ENCODE measurements around the gene TPX2. TPM values are rescaled to one million over a fixed set of nuclear protein-coding genes. Genes with fewer than 3 reads are reported as not detected.

TPX2 gene
- total RNA-seq, 4 donors from 2014 or later = 0.12 to 32.4 (median 0.59) TPM; not detected in 1

GRCh38 chr20:31845300-31845863 is 106.3 kb downstream of the TPX2 start, which contains the start of gene FOXS1:
Gene FOXS1, minus strand, starts transcription at chr20:31845604. Its CDS starts 62 bp downstream, at chr20:31845542.
- H3K36me3 ChIP-seq = no peaks in the 10 kb centered on the region
- no peaks in the 10 kb centered on the region for H3K9me3 ChIP-seq
- no peak for TF ChIP-seq CTCF (IDR thresholded peaks at IDR 0.05)
- peak; percentile 33 to 58 for TF ChIP-seq POLR2A (IDR thresholded peaks at IDR 0.05)
- H3K4me3 ChIP-seq = peak within 1 kb of the TSS in 1 of 2 donors; percentile 11
- intact Hi-C loops (cut with DNase I; ENCODE audit: low total_unique reads) = loop anchor here (10.0 kb wide), 1 partner anchor 109 kb away; the partner anchor contains the start of gene PDRG1
- peaks cover 0 to 18% of the 10 kb centered on the region in 2 donors for H3K4me1 ChIP-seq
- H3K27ac ChIP-seq = peak within 1 kb of the TSS; percentile 78 to 81
- H3K27me3 ChIP-seq = no peaks in the 10 kb centered on the region
- DNase-seq = peak; percentile 43 to 54

DNA sequence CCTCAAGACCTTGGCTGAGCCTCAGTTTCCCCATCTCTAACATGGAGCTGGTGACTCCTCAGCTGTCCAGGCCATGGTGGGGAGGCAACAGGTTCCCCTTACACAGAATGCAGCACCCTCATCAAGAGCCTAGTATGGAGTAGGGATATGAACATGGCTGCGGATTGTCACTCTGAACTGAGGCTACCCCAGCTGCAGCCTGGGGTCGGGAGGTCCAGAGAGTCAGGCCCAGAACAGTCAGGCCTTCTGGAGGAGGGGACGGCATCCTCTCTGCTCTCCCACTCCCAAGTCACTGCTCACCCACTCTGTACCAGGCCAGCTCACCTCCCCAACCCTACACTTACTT is 107.7 kb downstream of the TPX2 start:
- Histone ChIP-seq H3K4me1 (peaks cover 0 to 15% of the 10 kb centered on the region in 2 donors), H3K9me3 (no peaks in the 10 kb centered on the region), H3K27ac (no peak overlapping the region), H3K4me3 (no peak overlapping the region), H3K36me3 (no peaks in the 10 kb centered on the region), H3K27me3 (no peaks in the 10 kb centered on the region)
- no peak for DNase-seq
- intact Hi-C loops (cut with DNase I; ENCODE audit: low total_unique reads) = loop anchor here (10.0 kb wide), 1 partner anchor 108 kb away; the partner anchor contains the start of gene PDRG1
- no peak for TF ChIP-seq POLR2A (IDR thresholded peaks at IDR 0.05)
- no peak for TF ChIP-seq CTCF (IDR thresholded peaks at IDR 0.05)

DNA sequence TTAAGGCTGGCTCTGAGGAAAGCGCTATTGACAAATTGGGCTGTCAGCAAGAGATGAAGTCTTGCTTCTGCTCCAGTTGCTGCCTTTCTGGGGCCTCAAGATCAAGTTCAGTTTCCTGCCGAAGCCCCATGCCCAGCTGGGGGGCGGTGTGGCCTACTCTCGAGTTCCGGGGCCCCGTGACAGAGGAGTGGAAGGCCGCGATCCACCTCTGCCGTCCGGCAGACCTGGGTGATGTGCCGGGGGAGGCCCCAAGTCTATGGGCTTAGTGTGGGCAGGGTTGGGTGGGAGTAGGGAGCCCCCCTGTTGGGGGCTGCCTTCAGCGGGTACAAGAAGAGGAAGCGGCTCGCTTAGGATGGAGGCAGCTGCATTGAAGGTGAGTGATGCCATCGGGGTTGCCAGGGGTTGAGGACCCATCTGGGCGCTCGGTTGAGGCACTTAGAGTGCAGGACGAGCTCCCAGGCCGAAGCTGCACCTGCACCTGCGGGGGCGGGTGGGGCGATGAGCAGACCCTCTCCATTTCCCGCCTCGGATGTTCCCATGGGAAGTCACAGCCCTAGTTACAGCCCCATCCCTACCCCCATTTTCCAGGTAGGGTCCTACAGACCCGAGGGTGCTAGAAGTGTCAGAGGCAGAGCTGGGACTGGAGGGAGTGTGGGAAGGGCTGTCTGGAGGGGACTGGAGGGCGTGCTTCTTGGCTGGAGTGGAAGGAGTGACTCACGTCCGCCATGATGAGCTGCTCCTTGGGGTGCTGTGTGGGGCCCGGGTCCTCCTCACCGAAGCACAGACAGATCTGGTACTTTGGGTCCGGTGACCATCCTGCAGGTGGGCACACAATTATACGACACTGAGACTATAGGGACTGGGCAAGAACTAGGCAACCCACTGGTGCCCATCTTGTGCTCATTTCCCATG is 109.3 kb downstream of the TPX2 start:
- H3K4me3 ChIP-seq = no peak overlapping the region
- H3K27me3 ChIP-seq = no peaks in the 10 kb centered on the region
- H3K36me3 ChIP-seq = no peaks in the 10 kb centered on the region
- no peak for TF ChIP-seq CTCF (IDR thresholded peaks at IDR 0.05)
- no peak for TF ChIP-seq POLR2A (IDR thresholded peaks at IDR 0.05)
- no peaks in the 10 kb centered on the region for H3K9me3 ChIP-seq
- no peak overlapping the region for H3K27ac ChIP-seq
- no peak for DNase-seq
- intact Hi-C loops (cut with DNase I; ENCODE audit: low total_unique reads) = loop anchor here (10.0 kb wide), 1 partner anchor 106 kb away; the partner anchor contains the start of gene PDRG1
- H3K4me1 ChIP-seq = peaks cover 0 to under 1% of the 10 kb centered on the region in 2 donors

- Histone ChIP-seq H3K4me1 (no peaks in the 10 kb centered on the region), H3K4me3 (no peak overlapping the region), H3K9me3 (no peaks in the 10 kb centered on the region), H3K27ac (no peak overlapping the region), H3K36me3 (no peaks in the 10 kb centered on the region), H3K27me3 (no peaks in the 10 kb centered on the region)
- intact Hi-C loops (cut with DNase I; ENCODE audit: low total_unique reads) = loop anchor here (10.0 kb wide), 1 partner anchor 105 kb away; the partner anchor contains the start of gene PDRG1
- no peak for DNase-seq
- no peak for TF ChIP-seq POLR2A (IDR thresholded peaks at IDR 0.05)
- TF ChIP-seq CTCF (IDR thresholded peaks at IDR 0.05) = no peak
These were observed 110.3 kb downstream of the TPX2 start for GRCh38 chr20:31849306-31849930.

Small RNA genes within 50 kb of the gene (small RNA-seq; reads per million reads assigned to genes)
- not detected for gene AL160175.1

Other genes starting within 250 kb of the TPX2 start
- 100 to 1,000 TPM in 1 of 4 donors, 10 to 100 TPM in 3; 40.7 to 147 (median 56.0) TPM for gene HM13, start 224.8 kb upstream of the TPX2 start, total RNA-seq
- 100 to 1,000 TPM; 364 to 646 (median 505) TPM for gene ID1, start 134.0 kb upstream of the TPX2 start, total RNA-seq
- gene COX4I2, start 101.4 kb upstream of the TPX2 start, total RNA-seq = 1 to 10 TPM in 2 of 4 donors, not detected in 2; 5.1 to 8.4 TPM
- 100 to 1,000 TPM in 1 of 4 donors, 10 to 100 TPM in 3; 35.0 to 113 (median 57.4) TPM for gene BCL2L1, start 16.4 kb upstream of the TPX2 start, total RNA-seq
- gene MYLK2, start 80.1 kb downstream of the TPX2 start, total RNA-seq = under 1 TPM in 2 of 4 donors, not detected in 2; 0.21 to 0.69 TPM
- 1 to 10 TPM in 2 of 4 donors, not detected in 2; 5.4 to 6.2 TPM for gene FOXS1, start 106.3 kb downstream of the TPX2 start, total RNA-seq
- gene DUSP15, start 131.2 kb downstream of the TPX2 start, total RNA-seq = 10 to 100 TPM in 1 of 4 donors, 1 to 10 TPM in 2, not detected in 1; 1.6 to 45.6 (median 8.8) TPM
- 1 to 10 TPM in 1 of 4 donors, under 1 TPM in 2, not detected in 1; under 0.01 to 2.9 (median 0.91) TPM for gene TTLL9, start 131.3 kb downstream of the TPX2 start, total RNA-seq
- gene PDRG1, start 212.8 kb downstream of the TPX2 start, total RNA-seq = 100 to 1,000 TPM in 1 of 4 donors, 10 to 100 TPM in 1, 1 to 10 TPM in 2; 1.2 to 109 (median 9.5) TPM
- under 1 TPM in 1 of 4 donors, not detected in 3; 0.14 TPM for gene XKR7, start 228.9 kb downstream of the TPX2 start, total RNA-seq